Osteocyte (in vitro differentiated cells): ENCODE measurements around the gene OR52I2. TPM values are rescaled to one million over a fixed set of nuclear protein-coding genes. Genes with fewer than 3 reads are reported as not detected.

Source experiments
- DNase-seq: peaks from one replicate; pipeline ENCODE4 v3.0.0; 2021; ENCODE audit warnings: mixed read lengths; ENCODE audit not compliant: unreplicated experiment; ENCODE audit errors: extremely low spot score
- H3K27ac Mint-ChIP-seq: one replicate; pipeline ENCODE4 v1.8.0; 2021; ENCODE audit warnings: mild to moderate bottlenecking, mixed read lengths; ENCODE audit not compliant: unreplicated experiment
- H3K27me3 Mint-ChIP-seq: one replicate; pipeline ENCODE4 v1.8.0; 2021; ENCODE audit warnings: mixed read lengths; ENCODE audit not compliant: unreplicated experiment
- H3K36me3 Mint-ChIP-seq: one replicate; pipeline ENCODE4 v1.8.0; 2021; ENCODE audit warnings: mixed read lengths; ENCODE audit not compliant: unreplicated experiment
- H3K4me1 Mint-ChIP-seq: one replicate; pipeline ENCODE4 v1.8.0; 2021; ENCODE audit warnings: mixed read lengths; ENCODE audit not compliant: unreplicated experiment
- H3K4me3 Mint-ChIP-seq: one replicate; pipeline ENCODE4 v1.8.0; 2021; ENCODE audit warnings: mild to moderate bottlenecking, moderate library complexity, mixed read lengths; ENCODE audit not compliant: unreplicated experiment
- H3K9me3 Mint-ChIP-seq: one replicate; pipeline ENCODE4 v1.8.0; 2021; ENCODE audit warnings: mixed read lengths; ENCODE audit not compliant: unreplicated experiment
- total RNA-seq: library from RNA; stranded (reverse); gene quantifications from 2 replicates; pipeline ENCODE4 v1.2.1, GENCODE V29; 2021
- TF ChIP-seq, protein P1 (sequence below): fragments of 200-600 bp; sonication (generic); IDR thresholded peaks from 2 replicates; pipeline ENCODE4 v1.5.0; 2021; ENCODE audit warnings: antibody characterized with exemption, mild to moderate bottlenecking, moderate library complexity

Gene OR52I2
- total RNA-seq, 1 donor from 2014 or later, result not detected

DNA sequence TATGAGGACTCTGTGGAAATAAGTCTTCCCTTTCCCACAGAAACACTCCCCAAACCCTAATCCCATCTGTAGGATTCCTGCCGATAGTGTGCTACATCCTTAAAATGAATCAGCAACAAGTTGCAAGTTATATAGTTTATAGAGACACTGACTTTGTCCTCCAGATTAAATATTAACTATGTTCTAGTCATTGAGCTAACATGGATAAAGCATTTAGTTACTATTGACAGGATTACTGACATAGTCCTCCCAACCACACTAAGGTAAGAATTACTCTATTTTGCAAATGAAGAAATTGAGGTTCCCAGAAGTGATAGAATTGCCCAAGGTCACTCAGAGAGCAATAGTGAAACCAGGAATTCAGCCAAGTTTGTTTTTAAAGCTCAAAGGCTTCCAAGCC, 34.7 kb upstream of the OR52I2 start:
- H3K9me3 Mint-ChIP-seq, result peaks cover 8% of the 10 kb centered on the region
- peaks cover 6% of the 10 kb centered on the region for H3K27me3 Mint-ChIP-seq
- TF ChIP-seq, protein P1, sequence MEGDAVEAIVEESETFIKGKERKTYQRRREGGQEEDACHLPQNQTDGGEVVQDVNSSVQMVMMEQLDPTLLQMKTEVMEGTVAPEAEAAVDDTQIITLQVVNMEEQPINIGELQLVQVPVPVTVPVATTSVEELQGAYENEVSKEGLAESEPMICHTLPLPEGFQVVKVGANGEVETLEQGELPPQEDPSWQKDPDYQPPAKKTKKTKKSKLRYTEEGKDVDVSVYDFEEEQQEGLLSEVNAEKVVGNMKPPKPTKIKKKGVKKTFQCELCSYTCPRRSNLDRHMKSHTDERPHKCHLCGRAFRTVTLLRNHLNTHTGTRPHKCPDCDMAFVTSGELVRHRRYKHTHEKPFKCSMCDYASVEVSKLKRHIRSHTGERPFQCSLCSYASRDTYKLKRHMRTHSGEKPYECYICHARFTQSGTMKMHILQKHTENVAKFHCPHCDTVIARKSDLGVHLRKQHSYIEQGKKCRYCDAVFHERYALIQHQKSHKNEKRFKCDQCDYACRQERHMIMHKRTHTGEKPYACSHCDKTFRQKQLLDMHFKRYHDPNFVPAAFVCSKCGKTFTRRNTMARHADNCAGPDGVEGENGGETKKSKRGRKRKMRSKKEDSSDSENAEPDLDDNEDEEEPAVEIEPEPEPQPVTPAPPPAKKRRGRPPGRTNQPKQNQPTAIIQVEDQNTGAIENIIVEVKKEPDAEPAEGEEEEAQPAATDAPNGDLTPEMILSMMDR, result no peak
- no peaks in the 10 kb centered on the region for H3K36me3 Mint-ChIP-seq
- no peak for DNase-seq
- no peaks in the 10 kb centered on the region for H3K4me1 Mint-ChIP-seq
- H3K4me3 Mint-ChIP-seq, result no peak overlapping the region
- no peak overlapping the region for H3K27ac Mint-ChIP-seq

GRCh38 chr11:4547416-4547815, 34.1 kb upstream of the OR52I2 start:
- Mint-ChIP-seq H3K4me3 (no peak overlapping the region), H3K27ac (no peak overlapping the region), H3K9me3 (peaks cover 8% of the 10 kb centered on the region), H3K27me3 (peaks cover 3% of the 10 kb centered on the region), H3K4me1 (no peaks in the 10 kb centered on the region), H3K36me3 (no peaks in the 10 kb centered on the region)
- no peak for DNase-seq
- TF ChIP-seq, protein P1, result no peak

- TF ChIP-seq, protein P1, result peak; percentile 7
- Mint-ChIP-seq H3K27me3 (no peaks in the 10 kb centered on the region), H3K36me3 (no peaks in the 10 kb centered on the region), H3K9me3 (peaks cover 8% of the 10 kb centered on the region), H3K4me1 (no peaks in the 10 kb centered on the region), H3K27ac (no peak overlapping the region), H3K4me3 (no peak overlapping the region)
- no peak for DNase-seq
Measured at GRCh38 chr11:4551346-4551979, 30.1 kb upstream of the OR52I2 start.

DNA sequence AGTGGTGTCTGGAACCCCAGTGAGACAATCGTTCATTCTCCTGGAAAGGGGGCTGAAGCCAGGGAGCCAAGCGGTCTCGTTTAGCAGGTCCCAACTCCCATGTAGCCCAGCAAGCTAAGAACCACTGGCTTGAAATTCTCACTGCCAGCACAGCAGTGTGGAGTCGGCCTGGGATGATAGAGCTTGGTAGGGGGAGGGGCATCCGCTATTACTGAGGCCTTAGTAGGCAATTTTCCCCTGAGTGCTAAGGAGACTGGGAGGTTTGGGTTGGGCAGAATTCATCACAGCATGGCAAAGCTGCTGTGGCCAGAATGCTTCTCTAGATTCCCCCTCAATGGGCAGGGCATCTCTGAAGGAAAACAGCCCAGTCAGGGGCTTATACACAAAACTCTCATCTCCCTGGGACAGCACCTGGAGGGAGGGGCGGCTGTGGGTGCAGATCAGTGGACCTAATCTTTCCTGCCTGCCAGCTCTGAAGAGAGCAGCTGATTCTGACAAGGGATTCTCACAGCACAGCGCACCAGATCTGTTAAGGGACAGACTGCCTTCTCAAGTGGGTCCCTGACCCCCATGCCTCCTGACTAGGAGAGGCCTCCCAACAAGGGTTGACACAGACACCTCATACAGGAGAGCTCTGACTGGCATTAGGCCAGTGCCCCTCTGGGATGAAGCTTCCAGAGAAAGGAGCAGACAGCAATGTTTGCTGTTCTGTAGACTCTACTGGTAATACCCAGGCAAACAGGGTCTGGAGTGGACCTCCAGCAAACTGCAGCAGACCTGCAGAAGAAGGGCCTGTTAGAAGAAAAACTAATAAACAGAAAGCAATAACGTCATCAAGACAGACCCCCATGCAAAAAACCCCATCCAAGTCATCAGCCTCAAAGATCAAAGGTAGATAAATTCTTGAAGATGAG, 21.8 kb upstream of the OR52I2 start:
- H3K27me3 Mint-ChIP-seq, result no peaks in the 10 kb centered on the region
- no peak overlapping the region for H3K4me3 Mint-ChIP-seq

More for the DNA sequence above, 21.8 kb upstream of the OR52I2 start:
- Mint-ChIP-seq H3K4me1 (no peaks in the 10 kb centered on the region), H3K27ac (no peak overlapping the region), H3K9me3 (peaks cover 6% of the 10 kb centered on the region), H3K36me3 (no peaks in the 10 kb centered on the region)
- no peak for DNase-seq
- TF ChIP-seq, protein P1, result no peak
